Mucosa of descending colon (tissue), 3 donors: ENCODE data around the gene SUSD3. TPM values are rescaled to one million over a fixed set of nuclear protein-coding genes. Genes with fewer than 3 reads are reported as not detected.

Source experiments
- ATAC-seq: fragments of 200-7000 bp; cut with Tn5 transposase; one replicate; pipeline ENCODE4 v1.9.1; 2020; ENCODE audit warnings: mild to moderate bottlenecking, moderate library complexity
- DNase-seq, 3 donors: peaks; one replicate each; pipeline ENCODE4 v3.0.0-alpha.2; 2020
- H3K36me3 ChIP-seq: fragments of 200-600 bp; one replicate; pipeline ENCODE4 v1.8.0; 2021; ENCODE audit warnings: low read depth, mild to moderate bottlenecking
- H3K4me1 ChIP-seq: fragments of 200-600 bp; one replicate; pipeline ENCODE4 v1.8.0; 2021; ENCODE audit warnings: low read depth, mild to moderate bottlenecking
- H3K4me3 ChIP-seq: fragments of 200-600 bp; one replicate; pipeline ENCODE4 v1.8.0; 2021; ENCODE audit warnings: mild to moderate bottlenecking
- H3K9me3 ChIP-seq: fragments of 200-600 bp; one replicate; pipeline ENCODE4 v1.8.0; 2021; ENCODE audit warnings: mild to moderate bottlenecking
- intact Hi-C, 2 donors: fragments of 100-400 bp; cut with DNase I in 1 of 2; cut with micrococcal nuclease in 1 of 2; formaldehyde crosslinking; loops; one replicate each; pipeline versions ENCODE4 v1.11.0 to v1.11.1; 2022; cut with DNase I, micrococcal nuclease
- total RNA-seq, 3 donors: library from RNA; stranded (reverse); fragmentation: NEBNext Ultra II Directional in 2 of 3; extraction: Animal tissue kit (Norgen Biotek cat#: 25700) in 2 of 3; gene quantifications; one replicate each; pipeline versions ENCODE4 v1.2.1 to v1.2.4, GENCODE V29; 2021 to 2023
- TF ChIP-seq, protein P1 (sequence below): fragments of 200-600 bp; IDR thresholded peaks from one replicate; pipeline ENCODE4 v1.8.0; 2022; ENCODE audit warnings: antibody characterized with exemption, mild to moderate bottlenecking
- donor health status: DM: no; HTN: no; CAD: no; lungs with moderate emphysema.
- donor health status: DM: no; HTN: no; CAD: no.
- donor health status: DM: no; HTN: yes; CAD: no.

SUSD3 gene
- total RNA-seq, 3 donors from 2014 or later: 1.2 to 2.5 (median 1.8) TPM

DNA sequence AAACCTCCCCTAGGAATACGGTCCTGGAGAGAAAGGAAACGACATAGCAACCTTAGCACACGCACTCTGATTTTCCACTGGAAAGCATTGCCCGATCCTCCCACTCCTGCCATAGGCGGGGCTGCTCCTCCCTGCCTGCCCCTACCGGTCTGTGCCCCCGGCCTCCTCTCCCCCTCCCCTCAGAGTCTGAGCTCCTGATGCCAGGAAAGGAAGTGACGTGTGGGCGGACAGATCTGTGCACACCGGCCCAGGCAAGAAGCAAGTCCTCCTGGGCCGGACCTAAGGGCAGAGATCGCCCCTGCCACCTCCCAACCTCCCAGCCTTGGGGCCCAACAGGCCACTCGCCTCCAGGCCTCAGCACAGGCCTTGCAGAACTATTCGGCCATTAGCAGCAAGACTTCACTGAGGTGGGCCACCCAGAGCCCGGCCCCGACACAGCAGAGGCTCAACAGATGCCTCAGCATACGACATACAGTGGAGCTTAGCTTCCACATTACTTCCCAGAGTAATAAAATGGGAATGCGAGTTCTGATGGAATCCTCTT, 68.4 kb downstream of the SUSD3 start:
- TF ChIP-seq, protein P1, sequence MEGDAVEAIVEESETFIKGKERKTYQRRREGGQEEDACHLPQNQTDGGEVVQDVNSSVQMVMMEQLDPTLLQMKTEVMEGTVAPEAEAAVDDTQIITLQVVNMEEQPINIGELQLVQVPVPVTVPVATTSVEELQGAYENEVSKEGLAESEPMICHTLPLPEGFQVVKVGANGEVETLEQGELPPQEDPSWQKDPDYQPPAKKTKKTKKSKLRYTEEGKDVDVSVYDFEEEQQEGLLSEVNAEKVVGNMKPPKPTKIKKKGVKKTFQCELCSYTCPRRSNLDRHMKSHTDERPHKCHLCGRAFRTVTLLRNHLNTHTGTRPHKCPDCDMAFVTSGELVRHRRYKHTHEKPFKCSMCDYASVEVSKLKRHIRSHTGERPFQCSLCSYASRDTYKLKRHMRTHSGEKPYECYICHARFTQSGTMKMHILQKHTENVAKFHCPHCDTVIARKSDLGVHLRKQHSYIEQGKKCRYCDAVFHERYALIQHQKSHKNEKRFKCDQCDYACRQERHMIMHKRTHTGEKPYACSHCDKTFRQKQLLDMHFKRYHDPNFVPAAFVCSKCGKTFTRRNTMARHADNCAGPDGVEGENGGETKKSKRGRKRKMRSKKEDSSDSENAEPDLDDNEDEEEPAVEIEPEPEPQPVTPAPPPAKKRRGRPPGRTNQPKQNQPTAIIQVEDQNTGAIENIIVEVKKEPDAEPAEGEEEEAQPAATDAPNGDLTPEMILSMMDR: no peak
- Histone ChIP-seq H3K4me3 (no peak overlapping the region), H3K36me3 (no peaks in the 10 kb centered on the region), H3K4me1 (no peaks in the 10 kb centered on the region), H3K9me3 (no peaks in the 10 kb centered on the region)
- DNase-seq: peak in 2 of 3 donors; percentile 29 to 59
- intact Hi-C loops: no loop called here
- ATAC-seq: no peak

- TF ChIP-seq, protein P1: no peak
- Histone ChIP-seq H3K36me3 (no peaks in the 10 kb centered on the region), H3K4me3 (no peak overlapping the region), H3K4me1 (peaks cover 5% of the 10 kb centered on the region), H3K9me3 (no peaks in the 10 kb centered on the region)
- intact Hi-C loops: no loop called here
- ATAC-seq (peak; percentile 10), DNase-seq (peak in 2 of 3 donors; percentile 41 to 48)
Measured at GRCh38 chr9:93127395-93127911, 69.0 kb downstream of the SUSD3 start.

- DNase-seq (peak in 2 of 3 donors; percentile 23 to 44), ATAC-seq (no peak)
- H3K36me3 ChIP-seq: no peaks in the 10 kb centered on the region
- H3K4me3 ChIP-seq: no peak overlapping the region
- intact Hi-C loops: no loop called here
- TF ChIP-seq, protein P1: no peak
- H3K9me3 ChIP-seq: no peaks in the 10 kb centered on the region
- H3K4me1 ChIP-seq: peaks cover 12% of the 10 kb centered on the region
Measured at GRCh38 chr9:93128011-93128714, 69.7 kb downstream of the SUSD3 start.

DNA sequence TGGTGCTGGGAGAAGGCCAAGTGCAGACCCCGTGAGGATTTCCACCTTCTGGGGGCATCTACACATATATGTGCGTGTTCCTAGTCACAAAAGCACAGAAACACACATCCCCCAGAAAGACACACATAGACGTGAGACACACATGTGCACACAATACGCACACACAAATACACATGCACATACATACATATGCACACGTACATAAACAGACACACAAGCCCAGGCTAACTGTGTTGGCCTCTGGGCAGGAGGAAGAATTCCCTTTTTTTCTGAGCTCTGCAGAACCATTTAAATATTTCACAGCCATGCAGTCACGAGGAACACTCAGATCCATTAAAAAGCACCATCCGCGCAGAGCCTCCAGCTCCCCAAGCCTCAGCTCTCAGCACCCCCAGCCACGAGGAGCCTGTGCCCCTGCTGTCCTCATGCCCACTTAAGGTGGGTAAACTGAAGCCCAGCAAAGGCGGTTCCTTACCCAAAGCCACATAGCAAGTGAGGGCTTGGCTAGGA, 70.3 kb downstream of the SUSD3 start:
- intact Hi-C loops: no loop called here
- H3K36me3 ChIP-seq: no peaks in the 10 kb centered on the region
- H3K4me1 ChIP-seq: peaks cover 15% of the 10 kb centered on the region
- no peaks in the 10 kb centered on the region for H3K9me3 ChIP-seq
- DNase-seq (no peak), ATAC-seq (no peak)
- TF ChIP-seq, protein P1: no peak
- H3K4me3 ChIP-seq: no peak overlapping the region

GRCh38 chr9:93129286-93129685, 70.8 kb downstream of the SUSD3 start:
- peaks cover 15% of the 10 kb centered on the region for H3K4me1 ChIP-seq
- H3K4me3 ChIP-seq: no peak overlapping the region
- ATAC-seq (no peak), DNase-seq (peak in 2 of 3 donors; percentile 42 to 62)
- TF ChIP-seq, protein P1: no peak
- intact Hi-C loops: no loop called here
- H3K9me3 ChIP-seq: no peaks in the 10 kb centered on the region
- no peaks in the 10 kb centered on the region for H3K36me3 ChIP-seq
